GM06990 (cell line): ENCODE data around the gene CKMT1A.

Source experiments
- DNase-seq: peaks from one replicate; pipeline ENCODE4 v3.0.0-alpha.2; 2011; ENCODE audit not compliant: insufficient read length; ENCODE audit errors: extremely low read depth
- H3K27me3 ChIP-seq: replicated peaks from 2 replicates; pipeline ENCODE4 v1.6.0; 2011; ENCODE audit warnings: low read length; ENCODE audit not compliant: control insufficient read depth, insufficient read depth
- H3K36me3 ChIP-seq: 2 replicates; pipeline ENCODE4 v1.5.1; 2011; ENCODE audit warnings: low read length; ENCODE audit not compliant: control insufficient read depth, insufficient read depth
- H3K4me3 ChIP-seq: replicated peaks from 2 replicates; pipeline ENCODE4 v1.5.1; 2011; ENCODE audit warnings: low read depth, mild to moderate bottlenecking, control low read depth, low read length
- TF ChIP-seq, protein P1 (sequence below): IDR thresholded peaks from 2 replicates; pipeline ENCODE4 v1.5.1; 2011; ENCODE audit warnings: low read length, control low read depth, mild to moderate bottlenecking, inconsistent platforms; ENCODE audit not compliant: insufficient read depth, poor library complexity, severe bottlenecking

Gene CKMT1A

GRCh38 chr15:43748376-43748775 lies 54.7 kb downstream of the CKMT1A start:
- Histone ChIP-seq H3K27me3 (no peaks in the 10 kb centered on the region), H3K4me3 (peak overlapping the region; percentile 91), H3K36me3 (peaks cover 4% of the 10 kb centered on the region)
- no peak for DNase-seq
- TF ChIP-seq, protein P1, sequence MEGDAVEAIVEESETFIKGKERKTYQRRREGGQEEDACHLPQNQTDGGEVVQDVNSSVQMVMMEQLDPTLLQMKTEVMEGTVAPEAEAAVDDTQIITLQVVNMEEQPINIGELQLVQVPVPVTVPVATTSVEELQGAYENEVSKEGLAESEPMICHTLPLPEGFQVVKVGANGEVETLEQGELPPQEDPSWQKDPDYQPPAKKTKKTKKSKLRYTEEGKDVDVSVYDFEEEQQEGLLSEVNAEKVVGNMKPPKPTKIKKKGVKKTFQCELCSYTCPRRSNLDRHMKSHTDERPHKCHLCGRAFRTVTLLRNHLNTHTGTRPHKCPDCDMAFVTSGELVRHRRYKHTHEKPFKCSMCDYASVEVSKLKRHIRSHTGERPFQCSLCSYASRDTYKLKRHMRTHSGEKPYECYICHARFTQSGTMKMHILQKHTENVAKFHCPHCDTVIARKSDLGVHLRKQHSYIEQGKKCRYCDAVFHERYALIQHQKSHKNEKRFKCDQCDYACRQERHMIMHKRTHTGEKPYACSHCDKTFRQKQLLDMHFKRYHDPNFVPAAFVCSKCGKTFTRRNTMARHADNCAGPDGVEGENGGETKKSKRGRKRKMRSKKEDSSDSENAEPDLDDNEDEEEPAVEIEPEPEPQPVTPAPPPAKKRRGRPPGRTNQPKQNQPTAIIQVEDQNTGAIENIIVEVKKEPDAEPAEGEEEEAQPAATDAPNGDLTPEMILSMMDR = no peak
